ENCODE data around the gene TUBGCP3.
A peak's percentile ranks its signal among the peaks of the same experiment; 100 is the strongest.

The TUBGCP3 gene

GRCh38 chr13:112619730-112620631 lies 32.0 kb upstream of the TUBGCP3 start:
- H3K4me3 ChIP-seq (ENCODE audit: low read length) = no peak overlapping the region
- peak; percentile 10 for DNase-seq (ENCODE audit: low read depth, low spot score)

- DNase-seq (ENCODE audit: low read depth, low spot score) = no peak
- H3K4me3 ChIP-seq (ENCODE audit: low read length) = no peak overlapping the region
Observed at GRCh38 chr13:112618501-112618900, 30.5 kb upstream of the TUBGCP3 start.

- DNase-seq (ENCODE audit: low read depth, low spot score) = no peak
Observed at GRCh38 chr13:112617754-112618375, 29.9 kb upstream of the TUBGCP3 start.

GRCh38 chr13:112616586-112617362 lies 28.8 kb upstream of the TUBGCP3 start:
- peak; percentile 23 for DNase-seq (ENCODE audit: low read depth, low spot score)
- H3K4me3 ChIP-seq (ENCODE audit: low read length) = no peak overlapping the region

More at GRCh38 chr13:112617754-112618375, 29.9 kb upstream of the TUBGCP3 start:
- no peak overlapping the region for H3K4me3 ChIP-seq (ENCODE audit: low read length)

GRCh38 chr13:112615391-112615790 lies 27.4 kb upstream of the TUBGCP3 start:
- H3K4me3 ChIP-seq (ENCODE audit: low read length) = no peak overlapping the region
- no peak for DNase-seq (ENCODE audit: low read depth, low spot score)

- no peak overlapping the region for H3K4me3 ChIP-seq (ENCODE audit: low read length)
- no peak for DNase-seq (ENCODE audit: low read depth, low spot score)
Observed at GRCh38 chr13:112614835-112615234, 26.9 kb upstream of the TUBGCP3 start.

GRCh38 chr13:112608212-112608611 lies 20.3 kb upstream of the TUBGCP3 start:
- H3K4me3 ChIP-seq (ENCODE audit: low read length) = no peak overlapping the region

GRCh38 chr13:112606109-112607001 lies 18.4 kb upstream of the TUBGCP3 start:
- DNase-seq (ENCODE audit: low read depth, low spot score) = peak; percentile 50
- peak overlapping the region; percentile 53 for H3K4me3 ChIP-seq (ENCODE audit: low read length)

More at GRCh38 chr13:112608212-112608611, 20.3 kb upstream of the TUBGCP3 start:
- DNase-seq (ENCODE audit: low read depth, low spot score) = no peak

- DNase-seq (ENCODE audit: low read depth, low spot score) = no peak
- peak overlapping the region; percentile 53 for H3K4me3 ChIP-seq (ENCODE audit: low read length)
Observed at GRCh38 chr13:112605531-112605990, 17.6 kb upstream of the TUBGCP3 start.

GRCh38 chr13:112603641-112604225 lies 15.8 kb upstream of the TUBGCP3 start:
- no peak for DNase-seq (ENCODE audit: low read depth, low spot score)

GRCh38 chr13:112602189-112602588 lies 14.2 kb upstream of the TUBGCP3 start:
- DNase-seq (ENCODE audit: low read depth, low spot score) = no peak
- H3K4me3 ChIP-seq (ENCODE audit: low read length) = no peak overlapping the region

More at GRCh38 chr13:112603641-112604225, 15.8 kb upstream of the TUBGCP3 start:
- no peak overlapping the region for H3K4me3 ChIP-seq (ENCODE audit: low read length)

GRCh38 chr13:112601371-112601770 lies 13.4 kb upstream of the TUBGCP3 start:
- H3K4me3 ChIP-seq (ENCODE audit: low read length) = no peak overlapping the region
- no peak for DNase-seq (ENCODE audit: low read depth, low spot score)

- H3K4me3 ChIP-seq (ENCODE audit: low read length) = no peak overlapping the region
- DNase-seq (ENCODE audit: low read depth, low spot score) = no peak
Observed at GRCh38 chr13:112596235-112596634, 8.3 kb upstream of the TUBGCP3 start.

- no peak overlapping the region for H3K4me3 ChIP-seq (ENCODE audit: low read length)
- no peak for DNase-seq (ENCODE audit: low read depth, low spot score)
Observed at GRCh38 chr13:112592647-112593046, 4.7 kb upstream of the TUBGCP3 start.

- H3K4me3 ChIP-seq (ENCODE audit: low read length) = no peak overlapping the region
- DNase-seq (ENCODE audit: low read depth, low spot score) = no peak
Observed at GRCh38 chr13:112592181-112592580, 4.2 kb upstream of the TUBGCP3 start.

- H3K4me3 ChIP-seq (ENCODE audit: low read length) = peak overlapping the region; percentile 82
- no peak for DNase-seq (ENCODE audit: low read depth, low spot score)
Observed at GRCh38 chr13:112588490-112589297, 741 bp upstream of the TUBGCP3 start.

- peak overlapping the region; percentile 82 for H3K4me3 ChIP-seq (ENCODE audit: low read length)
Observed at GRCh38 chr13:112587212-112587763, 665 bp downstream of the TUBGCP3 start.

More at GRCh38 chr13:112587212-112587763, 665 bp downstream of the TUBGCP3 start:
- DNase-seq (ENCODE audit: low read depth, low spot score) = peak; percentile 44

Data from Jurkat, Clone E6-1 (cell line).